OCI-M2 (cell line): ENCODE results near the gene CTH.
"Not testable (repeated sequence)": the region's sequence is repeated elsewhere in the genome, so short reads cannot be mapped to it uniquely, and the experiment has no call there.

ENCODE experiments used
- DNase-seq: peaks from one replicate; lab custom pipeline; 2025; ENCODE audit not compliant: unreplicated experiment; lab: John Stamatoyannopoulos, UW

CTH gene

DNA sequence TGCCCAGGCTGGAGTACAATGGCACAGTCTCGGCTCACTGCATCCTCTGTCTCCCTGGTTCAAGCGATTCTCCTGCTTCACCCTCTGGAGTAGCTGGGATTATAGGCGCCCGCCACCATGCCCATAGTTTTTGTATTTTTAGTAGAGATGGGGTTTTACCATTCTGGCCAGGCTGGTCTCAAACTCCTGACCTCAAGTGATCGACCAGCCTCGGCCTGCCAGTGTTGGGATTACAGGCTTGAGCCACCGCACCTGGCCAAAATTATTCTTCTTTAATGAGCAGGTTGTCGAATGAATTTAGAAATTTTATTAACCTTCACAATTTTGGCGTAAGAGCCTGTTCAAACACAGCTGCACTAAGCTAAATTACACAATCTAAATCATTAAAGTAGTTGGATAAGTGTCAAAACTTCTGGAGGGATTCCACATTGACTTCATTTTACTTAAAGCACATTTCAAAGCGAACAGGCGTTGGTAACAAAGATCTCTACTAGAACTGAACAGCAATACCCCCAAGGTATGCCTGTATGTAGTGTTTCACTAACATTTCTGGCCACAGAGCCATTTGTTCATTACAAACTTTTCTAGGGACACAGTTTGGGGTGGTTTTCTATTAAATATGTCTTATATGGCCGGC lies 5.2 kb upstream of the CTH start:
- no peak for DNase-seq

DNA sequence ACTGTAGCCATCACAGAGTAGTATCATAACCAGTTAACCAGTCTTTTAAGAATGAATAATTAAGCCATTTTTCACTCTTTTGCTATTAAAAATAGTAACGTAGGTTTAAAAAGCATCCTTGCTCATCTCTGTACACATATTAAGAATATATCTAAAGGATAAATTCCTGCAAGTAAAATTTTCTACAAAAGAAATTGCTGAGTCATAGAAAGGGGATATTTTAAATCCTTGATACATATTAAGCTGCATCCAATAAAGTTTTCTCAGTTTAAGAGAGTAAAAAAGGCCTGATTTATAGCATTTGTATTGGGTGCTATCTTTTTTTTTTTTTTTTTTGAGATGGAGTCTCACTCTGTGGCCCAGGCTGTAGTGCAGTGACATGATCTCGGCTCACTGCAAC lies 1.9 kb upstream of the CTH start:
- DNase-seq = no peak

DNA sequence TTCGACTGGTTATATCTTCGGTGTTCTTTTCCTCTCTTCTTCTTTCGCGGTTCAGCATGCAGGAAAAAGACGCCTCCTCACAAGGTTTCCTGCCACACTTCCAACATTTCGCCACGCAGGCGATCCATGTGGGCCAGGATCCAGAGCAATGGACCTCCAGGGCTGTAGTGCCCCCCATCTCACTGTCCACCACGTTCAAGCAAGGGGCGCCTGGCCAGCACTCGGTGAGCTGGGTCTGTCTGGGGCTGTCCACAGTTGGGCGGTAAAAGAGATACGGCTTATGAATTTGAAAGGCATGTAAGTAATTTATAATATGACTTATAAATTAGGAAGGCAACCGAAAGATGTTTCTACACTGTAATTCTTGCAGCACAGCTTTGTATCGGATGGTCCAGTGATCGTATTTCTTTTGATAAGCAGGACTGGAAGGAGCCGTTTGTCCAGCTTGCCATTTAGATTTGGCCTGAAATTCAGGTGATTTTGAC lies 334 bp downstream of the CTH start:
- DNase-seq = no peak

DNA sequence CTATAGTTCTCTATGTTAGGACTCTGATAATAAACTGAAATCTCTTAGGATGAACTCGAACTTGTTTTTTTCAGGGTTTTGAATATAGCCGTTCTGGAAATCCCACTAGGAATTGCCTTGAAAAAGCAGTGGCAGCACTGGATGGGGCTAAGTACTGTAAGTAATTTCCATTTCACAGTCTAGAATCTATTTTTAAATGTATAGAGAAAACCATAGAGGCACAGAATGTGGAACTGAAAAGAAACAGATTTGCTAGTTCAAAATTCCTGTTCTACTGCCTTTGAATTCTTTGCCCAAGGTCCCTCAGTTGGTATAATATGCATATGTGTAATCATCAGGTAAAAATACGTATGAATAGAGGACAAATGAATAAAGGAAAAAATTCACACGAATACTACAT lies 4.8 kb downstream of the CTH start:
- DNase-seq = no peak

DNA sequence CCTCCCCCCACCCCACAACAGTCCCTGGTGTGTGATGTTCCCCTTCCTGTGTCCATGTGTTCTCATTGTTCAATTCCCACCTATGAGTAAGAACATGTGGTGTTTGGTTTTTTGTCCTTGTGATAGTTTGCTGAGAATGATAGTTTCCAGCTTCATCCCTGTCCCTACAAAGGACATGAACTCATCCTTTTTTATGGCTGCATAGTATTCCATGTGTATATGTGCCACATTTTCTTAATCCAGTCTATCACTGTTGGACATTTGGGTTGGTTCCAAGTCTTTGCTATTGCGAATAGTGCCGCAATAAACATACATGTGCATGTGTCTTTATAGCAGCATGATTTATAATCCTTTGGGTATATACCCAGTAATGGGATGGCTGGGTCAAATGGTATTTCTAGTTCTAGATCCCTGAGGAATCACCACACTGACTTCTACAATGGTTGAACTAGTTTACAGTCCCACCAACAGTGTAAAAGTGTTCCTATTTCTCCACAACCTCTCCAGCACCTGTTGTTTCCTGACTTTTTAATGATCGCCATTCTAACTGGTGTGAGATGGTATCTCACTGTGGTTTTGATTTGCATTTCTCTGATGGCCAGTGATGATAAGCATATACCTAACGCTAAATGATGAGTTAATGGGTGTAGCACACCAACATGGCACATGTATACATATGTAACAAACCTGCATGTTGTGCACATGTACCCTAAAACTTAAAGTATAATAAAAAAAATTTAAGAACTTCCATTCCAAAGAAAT lies 8.1 kb downstream of the CTH start:
- DNase-seq = not testable (repeated sequence)

DNA sequence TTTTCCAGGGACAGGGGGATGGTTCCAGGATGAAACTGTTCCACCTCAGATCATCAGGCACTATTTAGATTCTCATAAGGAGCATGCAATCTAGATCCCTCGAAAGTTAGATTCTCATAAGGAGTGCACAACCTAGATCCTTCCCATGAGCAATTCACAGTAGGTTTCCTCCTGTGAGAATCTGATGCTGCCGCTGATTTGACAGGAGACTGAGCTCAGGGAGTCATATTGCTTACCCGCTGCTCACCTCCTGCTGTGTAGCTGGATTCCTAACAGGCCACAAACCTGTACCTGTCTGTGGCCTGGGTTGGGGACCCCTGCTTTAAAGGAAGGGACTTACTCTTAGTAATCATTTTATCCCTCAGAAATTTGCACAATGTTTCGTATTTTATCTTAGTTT lies 9.3 kb downstream of the CTH start:
- DNase-seq = no peak

DNA sequence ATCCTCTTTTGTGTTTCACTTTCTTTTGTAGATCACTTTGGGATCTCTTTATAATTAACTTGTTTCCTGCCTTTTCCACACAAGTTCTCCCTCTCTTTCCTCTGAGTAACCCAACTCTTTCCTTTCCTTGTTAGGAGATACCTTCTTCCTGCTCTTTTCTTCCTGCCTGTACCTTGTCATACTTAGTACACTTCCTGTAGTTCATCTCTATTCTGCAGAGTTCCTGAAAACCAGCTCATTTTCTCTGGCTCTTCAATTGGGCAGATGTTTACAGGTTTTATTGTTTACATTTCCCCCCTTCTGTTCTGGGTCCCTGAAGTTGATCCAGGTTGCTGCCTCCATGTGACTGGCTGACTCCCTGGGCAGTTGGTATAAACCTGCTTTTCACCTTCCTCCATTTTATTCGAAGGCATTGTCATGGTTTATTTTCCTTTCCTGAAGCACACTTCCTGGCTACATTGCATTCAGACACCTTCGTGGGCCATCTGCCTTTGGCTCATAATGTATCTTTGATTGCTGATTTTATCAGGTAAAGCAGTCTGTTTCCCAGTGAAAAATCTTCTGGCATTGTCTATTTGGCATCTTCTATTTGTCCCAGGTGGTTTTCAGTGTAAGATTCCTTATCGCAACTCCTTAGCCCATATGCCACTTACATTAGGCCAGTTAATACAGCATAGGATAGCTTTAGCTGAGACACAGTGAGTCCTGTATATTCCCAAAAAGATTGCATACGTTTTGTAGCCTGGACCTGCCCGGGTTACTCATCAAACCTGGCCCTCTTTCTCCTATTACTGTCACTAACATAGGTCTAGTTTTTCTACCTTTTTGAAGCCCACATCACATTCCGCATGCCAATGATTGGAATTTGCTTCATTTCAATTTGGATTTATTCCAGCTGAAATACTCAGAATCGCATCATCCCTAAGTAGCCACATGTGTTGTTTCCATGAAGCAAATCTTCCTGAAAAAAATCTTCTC lies 15.4 kb downstream of the CTH start:
- no peak for DNase-seq

DNA sequence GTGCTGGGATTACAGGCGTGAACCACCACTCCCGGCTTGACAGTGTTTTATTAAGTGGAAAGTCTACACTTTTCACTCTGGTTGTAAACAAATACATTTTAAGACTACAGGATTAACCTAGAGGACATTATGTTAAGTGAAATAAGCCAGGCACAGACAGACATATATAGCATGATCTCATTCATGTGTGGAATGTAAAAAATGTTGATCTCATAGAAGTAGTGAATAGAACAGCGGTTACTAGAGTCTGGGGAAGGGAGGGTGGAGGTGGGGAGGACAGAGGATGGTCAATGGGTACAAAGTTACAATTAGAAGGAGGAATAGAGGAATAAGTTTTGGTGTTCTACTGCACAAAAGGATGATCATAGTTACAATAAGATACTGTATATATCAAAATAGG lies 16.9 kb downstream of the CTH start:
- no peak for DNase-seq

DNA sequence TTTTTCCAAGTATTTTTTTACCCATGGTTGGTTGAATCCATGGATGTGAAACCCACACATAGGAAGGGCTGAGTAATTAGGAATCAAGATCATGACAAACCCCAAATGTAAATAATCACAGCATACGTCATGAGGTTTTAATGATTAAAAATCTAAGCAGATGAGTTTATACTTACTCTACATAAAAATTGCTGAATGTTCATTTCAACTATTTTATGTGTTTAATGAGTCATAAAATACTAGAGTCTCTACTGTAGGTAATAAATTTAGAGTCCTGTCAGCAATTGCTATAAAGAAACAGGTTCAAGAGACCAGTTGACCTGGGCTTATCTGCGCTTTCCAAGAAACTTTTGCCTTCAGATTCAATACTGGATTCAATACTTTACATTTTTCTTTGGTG lies 18.2 kb downstream of the CTH start:
- DNase-seq = no peak

DNA sequence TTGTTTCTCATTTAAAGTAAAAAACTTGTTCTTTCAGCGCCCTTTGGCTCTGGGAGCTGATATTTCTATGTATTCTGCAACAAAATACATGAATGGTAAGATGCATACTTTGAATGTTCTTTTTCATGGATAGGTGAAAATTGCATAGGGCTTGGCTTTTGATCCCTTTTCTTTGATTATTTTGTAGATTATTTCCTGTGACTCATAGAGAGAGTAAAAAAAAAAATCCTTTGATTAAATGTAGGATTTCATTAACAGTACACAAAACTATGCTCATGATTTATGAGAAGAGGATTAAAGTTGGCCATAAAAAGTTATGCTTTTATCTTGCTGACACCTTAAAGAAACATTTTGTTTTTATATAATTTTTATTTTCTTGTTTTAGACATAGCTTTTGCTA lies 18.7 kb downstream of the CTH start:
- DNase-seq = no peak

DNA sequence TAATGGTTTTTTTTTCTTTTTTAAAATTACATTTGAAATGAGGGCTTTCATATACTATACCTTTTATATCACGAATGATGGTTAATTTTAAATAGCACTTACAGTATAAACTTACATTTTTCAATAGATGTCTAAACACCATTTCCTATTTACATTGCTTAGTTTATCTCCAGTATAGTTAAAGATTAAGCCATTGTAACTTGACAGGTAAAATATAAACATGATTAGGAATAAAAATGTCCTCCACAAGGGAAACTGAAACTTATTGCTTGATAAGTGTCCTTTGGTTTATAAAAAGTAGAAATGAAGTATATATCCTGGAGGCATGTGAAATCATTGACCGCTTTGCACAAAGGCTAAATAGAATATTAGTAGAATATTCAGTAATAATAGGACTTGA lies 20.2 kb downstream of the CTH start:
- no peak for DNase-seq

DNA sequence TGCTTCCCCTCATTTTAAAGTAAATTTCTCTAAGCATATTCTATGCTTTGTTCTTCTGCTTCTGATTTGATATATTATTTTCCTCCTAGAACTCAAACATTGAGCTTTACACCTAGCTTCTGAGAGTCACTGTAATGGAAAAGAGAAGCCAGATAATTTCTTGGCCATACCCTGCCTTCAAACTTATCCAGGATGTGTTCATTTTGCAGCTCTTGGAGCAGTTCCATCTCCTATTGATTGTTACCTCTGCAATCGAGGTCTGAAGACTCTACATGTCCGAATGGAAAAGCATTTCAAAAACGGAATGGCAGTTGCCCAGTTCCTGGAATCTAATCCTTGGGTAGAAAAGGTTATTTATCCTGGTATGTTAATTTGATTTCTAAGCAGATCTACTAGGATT lies 20.8 kb downstream of the CTH start:
- DNase-seq = no peak

DNA sequence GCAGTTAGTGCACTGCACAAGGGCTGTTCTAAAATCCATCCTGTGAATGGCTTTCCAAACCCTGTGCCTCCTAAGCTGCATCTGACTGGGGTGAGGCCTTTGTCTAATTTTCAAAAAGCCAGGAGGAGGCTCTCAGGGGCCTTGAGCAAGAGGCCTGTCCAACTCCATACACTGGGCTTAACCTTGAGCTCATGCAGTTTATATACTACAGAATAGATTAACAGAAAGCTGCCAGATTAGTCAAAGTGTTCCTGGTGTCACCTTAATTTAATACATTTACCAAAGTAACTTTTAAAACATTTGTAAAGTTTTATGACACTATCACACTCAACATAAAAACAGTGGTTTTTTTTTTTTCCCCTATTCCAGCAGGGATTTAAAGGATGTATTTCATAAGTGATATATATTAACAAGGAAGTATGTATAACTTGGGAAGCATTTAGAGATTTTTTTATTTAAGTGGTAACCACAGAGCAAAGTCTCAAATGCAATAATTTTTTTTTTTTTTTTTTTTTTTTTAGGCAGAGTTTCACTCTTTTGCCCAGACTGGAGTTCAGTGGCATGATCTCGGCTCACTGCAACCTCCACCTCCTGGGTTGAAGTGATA lies 23.3 kb downstream of the CTH start:
- DNase-seq = no peak

DNA sequence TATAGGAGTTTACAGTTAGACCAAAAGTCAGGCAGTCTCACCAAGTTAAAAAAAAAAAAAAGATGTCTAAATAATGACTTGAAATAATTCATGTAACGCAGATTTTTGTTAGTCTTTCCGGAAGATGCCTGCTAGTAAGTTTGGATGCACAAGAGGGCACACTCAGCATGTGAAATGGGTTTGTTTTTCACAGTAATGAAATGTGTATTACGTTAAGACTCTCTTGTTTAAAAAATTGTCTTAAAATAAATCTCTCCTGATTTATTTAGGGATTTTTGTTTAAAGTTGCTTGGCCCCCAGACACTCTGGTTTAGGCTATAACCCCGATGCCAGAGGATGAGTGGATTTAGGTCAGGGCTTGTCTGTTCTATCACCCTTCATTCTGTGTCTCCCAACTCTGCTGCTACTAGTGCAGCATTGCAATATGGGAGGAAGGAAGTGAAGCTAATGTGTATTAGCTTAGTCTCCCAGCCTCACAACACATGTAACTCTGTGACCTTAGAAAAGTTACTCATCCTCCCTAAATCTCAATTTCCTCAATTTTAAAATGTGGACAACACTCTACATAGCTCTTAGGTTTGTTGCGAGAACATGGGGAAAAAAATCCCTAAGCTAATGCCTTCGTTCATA lies 25.7 kb downstream of the CTH start:
- no peak for DNase-seq

DNA sequence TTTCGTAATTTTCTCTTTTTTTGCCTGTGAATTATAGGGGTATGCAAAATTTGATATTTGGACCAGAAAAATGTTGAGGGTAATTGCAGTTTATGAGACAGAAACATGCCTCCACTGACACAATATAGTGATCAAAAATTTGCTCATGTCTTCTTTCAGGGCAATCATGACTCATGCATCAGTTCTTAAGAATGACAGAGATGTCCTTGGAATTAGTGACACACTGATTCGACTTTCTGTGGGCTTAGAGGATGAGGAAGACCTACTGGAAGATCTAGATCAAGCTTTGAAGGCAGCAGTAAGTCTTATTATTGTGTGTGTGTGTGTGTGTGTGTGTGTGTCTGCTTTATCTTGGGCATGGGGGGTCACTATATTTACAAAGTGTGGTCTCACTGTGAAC lies 27.5 kb downstream of the CTH start:
- no peak for DNase-seq

DNA sequence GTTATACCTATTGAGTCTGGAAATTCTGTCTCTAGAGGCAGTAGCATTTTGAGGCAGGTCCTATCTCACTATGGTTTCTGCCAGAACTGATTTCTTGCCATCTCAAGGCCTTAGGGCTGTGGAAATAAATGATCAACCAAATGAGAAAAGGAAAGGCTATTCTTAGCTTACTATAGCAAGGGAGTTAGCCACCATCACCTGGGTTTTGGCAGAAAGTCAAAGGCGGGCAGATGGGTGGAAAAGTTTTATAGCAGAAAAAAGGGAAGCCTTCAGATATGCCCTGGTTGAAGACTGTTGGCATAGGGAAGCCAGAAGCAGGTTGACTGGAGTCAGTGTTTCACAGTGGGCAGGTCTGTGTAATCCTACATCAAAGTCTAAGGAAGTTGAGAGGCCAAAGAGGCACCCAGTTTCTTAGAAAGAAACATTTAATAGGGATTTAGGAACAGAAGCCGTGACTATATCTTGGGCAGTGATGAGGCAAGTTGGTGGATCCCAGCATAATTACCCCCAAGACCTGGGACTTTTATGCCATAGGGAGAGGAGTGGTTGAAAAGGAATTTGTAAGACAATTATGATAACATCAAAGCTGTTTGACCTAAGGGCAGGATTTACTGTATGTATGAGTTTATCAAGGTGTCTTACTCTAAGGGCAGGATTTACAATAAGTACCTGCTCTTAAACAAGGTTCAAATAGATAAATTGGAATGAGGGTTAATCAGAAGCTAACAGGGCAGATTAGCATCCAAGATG lies 29.7 kb downstream of the CTH start:
- DNase-seq = no peak

DNA sequence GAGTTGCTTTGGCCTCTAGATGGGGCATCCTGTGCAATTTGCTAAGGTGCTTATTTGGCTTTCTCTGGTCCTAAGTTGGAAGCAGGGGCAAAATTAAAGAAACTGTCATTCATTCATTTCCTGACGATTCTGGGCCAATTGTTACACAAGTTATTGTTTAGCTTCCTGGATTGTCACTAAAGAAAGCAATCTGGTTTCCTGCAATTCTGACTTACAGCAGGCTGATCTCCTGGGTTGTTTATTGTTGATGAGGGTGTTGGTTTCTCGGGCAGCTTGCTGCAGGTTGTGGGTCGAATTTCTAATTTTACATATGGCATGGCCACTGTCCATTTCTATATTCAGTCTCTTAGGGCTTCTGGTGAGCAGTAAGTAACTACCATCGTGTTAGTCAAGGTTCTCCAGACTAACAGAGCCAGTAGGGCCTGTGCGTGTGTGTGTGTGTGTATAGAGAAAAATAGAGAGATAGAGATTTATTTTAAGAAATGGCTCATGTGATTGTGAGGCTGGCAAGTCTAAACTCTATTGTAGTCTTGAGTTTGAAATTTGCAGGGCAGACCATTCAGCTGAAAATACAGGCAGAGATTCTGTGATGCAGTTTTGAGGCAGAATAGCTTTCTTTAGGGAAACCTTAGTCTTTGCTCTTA lies 30.4 kb downstream of the CTH start:
- DNase-seq = no peak

DNA sequence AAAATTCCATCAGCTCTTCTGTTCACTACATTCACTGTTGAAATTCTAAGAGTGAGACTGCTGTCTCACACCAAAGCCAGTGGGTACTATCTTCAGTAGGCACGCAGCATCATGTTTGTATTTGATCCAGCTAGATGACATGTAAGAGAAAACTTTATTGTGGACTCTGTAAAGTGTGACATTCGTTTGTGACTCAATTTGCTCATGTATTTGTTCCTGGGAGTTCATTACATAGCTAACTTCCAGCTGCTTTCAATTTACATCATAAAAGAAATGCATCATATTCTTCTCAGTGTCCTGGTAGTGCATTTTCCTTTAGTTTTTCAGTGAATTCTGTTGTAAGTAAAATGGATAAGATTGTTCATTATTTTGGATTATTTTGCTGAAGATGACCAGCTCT lies 31.4 kb downstream of the CTH start:
- DNase-seq = no peak

DNA sequence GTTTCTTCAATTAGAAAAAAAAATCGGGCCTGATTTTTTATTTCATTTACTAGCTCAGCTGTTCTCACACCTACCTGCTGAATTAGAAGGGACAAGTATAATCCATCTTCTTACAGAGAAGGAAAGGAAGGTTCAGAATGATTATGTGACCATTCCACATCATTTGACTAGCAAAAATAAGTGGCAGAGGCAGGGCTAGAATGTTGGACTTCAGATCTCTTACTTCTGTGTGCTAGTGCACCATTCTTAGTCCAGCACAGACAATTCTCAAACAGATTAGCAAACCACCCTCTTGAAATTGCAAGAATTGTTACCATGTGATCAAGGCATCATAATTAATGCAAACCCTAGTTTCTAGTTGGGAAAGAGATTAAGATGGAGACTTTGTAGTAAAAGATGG lies 32.7 kb downstream of the CTH start:
- DNase-seq = no peak

DNA sequence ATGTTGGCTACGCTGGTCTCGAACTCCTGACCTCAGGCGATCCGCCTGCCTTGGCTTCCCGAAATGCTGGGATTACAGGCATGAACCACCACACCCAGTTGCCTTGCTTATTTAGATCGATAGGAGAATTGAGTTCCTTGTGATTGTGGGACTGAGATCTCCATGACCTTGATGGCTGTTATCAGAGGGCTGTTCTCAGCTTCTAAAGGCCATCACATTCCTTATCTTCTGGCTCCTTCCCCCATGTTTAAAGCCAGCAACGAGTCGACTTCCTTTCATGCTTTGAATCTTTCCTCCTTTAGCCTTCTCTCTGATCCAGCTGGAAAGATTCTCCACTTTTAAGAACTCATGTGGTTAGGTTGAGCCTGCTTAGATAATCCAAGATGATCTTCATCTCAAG lies 38.0 kb downstream of the CTH start:
- DNase-seq = no peak
